Activated naive CD4-positive, alpha-beta T cell treated with anti-CD3 and anti-CD28 coated beads, Interleukin-2, amount 50 U/mL, for 24 hours (primary cell): Measurements from ENCODE around the gene SRC.
A peak's percentile ranks its signal among the peaks of the same experiment; 100 is the strongest.
"Not testable (repeated sequence)": the region's sequence is repeated elsewhere in the genome, so short reads cannot be mapped to it uniquely, and the experiment has no call there.

Experiments used
- H3K27ac Mint-ChIP-seq: one replicate; pipeline ENCODE4 v1.8.0; 2021; ENCODE audit warnings: mild to moderate bottlenecking, mixed read lengths
- H3K27me3 Mint-ChIP-seq: one replicate; pipeline ENCODE4 v1.8.0; 2021; ENCODE audit warnings: mixed read lengths
- H3K36me3 Mint-ChIP-seq: one replicate; pipeline ENCODE4 v1.8.0; 2021; ENCODE audit warnings: mixed read lengths
- H3K4me1 Mint-ChIP-seq: one replicate; pipeline ENCODE4 v1.8.0; 2021; ENCODE audit warnings: mixed read lengths
- H3K4me3 Mint-ChIP-seq: one replicate; pipeline ENCODE4 v1.8.0; 2021; ENCODE audit warnings: mild to moderate bottlenecking, mixed read lengths
- H3K9me3 Mint-ChIP-seq: one replicate; pipeline ENCODE4 v1.8.0; 2021; ENCODE audit warnings: mixed read lengths

Gene SRC

DNA sequence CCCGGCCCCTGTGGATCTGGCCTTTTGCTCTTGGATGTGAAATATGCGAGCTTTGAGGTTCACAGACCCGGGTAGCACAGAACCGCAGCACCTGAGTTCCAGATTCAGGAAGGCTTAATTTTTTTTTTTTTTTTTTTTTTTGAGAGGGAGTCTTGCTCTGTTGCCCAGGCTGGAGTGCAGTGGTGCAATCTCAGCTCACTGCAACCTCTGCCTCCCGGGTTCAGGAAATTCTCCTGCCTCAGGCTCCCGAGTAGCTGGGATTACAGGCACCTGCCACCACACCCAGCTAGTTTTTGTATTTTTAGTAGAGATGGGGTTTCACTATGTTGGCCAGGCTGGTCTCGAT is 6.2 kb upstream of the SRC start:
- not testable (repeated sequence) for H3K36me3 Mint-ChIP-seq, H3K4me3 Mint-ChIP-seq, H3K27me3 Mint-ChIP-seq, H3K27ac Mint-ChIP-seq, H3K9me3 Mint-ChIP-seq
- H3K4me1 Mint-ChIP-seq, result peaks cover 23% of the 10 kb centered on the region

DNA sequence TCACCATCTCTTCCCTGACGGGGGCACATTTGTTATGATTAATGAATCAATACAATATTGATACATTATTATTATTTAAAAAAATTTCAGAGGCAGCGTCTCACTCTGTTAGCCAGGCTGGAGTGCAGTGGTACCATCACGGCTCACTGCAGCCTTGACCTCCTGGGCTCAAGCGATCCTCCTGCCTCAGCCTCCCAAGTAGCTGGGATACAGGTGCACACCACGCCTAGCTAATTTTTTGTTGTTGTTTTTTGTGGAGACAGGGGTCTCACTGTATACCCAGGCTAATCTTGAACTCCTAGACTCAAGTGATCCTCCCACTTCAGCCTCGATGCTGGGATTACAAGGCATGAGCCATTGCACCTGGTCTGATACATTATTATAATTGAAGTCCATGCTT is 4.9 kb upstream of the SRC start:
- Mint-ChIP-seq H3K4me1 (peaks cover 26% of the 10 kb centered on the region), H3K36me3 (no peaks in the 10 kb centered on the region), H3K4me3 (no peak overlapping the region), H3K27me3 (no peaks in the 10 kb centered on the region), H3K9me3 (no peaks in the 10 kb centered on the region), H3K27ac (no peak overlapping the region)

DNA sequence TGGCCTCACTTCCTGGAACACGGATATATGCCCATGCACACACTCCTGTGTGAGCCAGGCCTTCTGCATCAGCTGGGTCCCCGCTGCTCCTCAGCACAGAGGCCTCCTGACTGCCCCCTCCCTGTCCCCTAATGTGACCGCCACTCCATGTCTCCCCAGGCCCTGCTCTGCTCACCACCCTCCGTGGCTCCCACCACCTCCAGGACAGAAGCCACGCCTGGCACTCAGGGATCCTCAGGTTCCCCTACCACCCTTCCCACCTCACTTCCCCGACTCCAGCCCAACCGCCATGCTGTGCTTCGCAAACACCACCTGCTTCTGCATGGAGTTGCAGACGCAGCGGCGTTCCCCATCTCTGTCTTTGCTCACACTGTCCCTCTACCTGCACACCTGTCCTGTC is 4.3 kb upstream of the SRC start:
- no peak overlapping the region for H3K4me3 Mint-ChIP-seq
- no peaks in the 10 kb centered on the region for H3K9me3 Mint-ChIP-seq
- no peaks in the 10 kb centered on the region for H3K27me3 Mint-ChIP-seq
- peaks cover 22% of the 10 kb centered on the region for H3K4me1 Mint-ChIP-seq
- H3K27ac Mint-ChIP-seq, result peak overlapping the region; percentile 52
- H3K36me3 Mint-ChIP-seq, result no peaks in the 10 kb centered on the region

DNA sequence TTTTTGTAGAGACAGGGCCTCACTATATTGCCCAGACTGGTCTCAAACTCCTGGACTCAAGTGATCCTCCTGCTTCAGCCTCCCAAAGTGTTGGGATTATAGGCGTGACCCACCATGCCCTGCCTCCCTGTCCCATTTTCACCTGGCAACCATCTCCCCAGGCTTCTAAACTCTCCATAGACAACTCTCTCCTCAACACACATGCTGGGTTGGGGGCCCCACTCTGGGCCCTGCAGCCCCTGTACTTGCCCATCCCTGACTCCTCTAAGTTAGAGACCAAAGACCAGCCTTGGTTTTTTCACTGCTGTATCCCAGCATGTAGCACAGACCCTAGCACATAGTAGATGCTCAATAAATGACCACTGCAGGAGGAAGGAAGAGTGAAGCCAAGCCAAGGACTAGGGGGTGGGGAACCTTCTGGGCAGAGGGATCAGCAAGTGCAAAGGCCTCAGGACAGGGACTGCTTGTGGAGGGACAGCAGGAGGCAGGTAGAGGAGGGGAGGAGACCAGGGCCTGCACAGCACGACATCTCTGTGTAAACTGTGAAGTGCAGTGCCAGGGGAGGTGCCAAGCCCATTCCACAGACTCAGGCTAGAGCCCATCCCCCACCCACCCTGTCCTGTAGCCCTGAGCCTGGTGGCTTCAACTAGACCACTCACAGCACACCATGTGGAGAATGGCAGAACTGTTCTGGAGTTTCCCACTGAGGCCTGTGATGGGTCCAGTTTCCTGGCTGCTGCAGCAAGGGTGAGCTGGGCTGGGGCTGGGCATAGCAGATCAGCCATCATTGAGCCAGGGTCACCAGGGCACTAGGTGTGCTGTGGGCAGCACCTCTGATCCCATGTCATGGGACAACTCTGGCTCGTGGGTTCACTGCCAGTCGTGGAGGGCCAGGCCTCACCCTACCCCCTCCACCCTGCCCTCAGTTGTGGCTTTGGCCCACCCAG is 3.4 kb upstream of the SRC start:
- Mint-ChIP-seq H3K27ac (no peak overlapping the region), H3K36me3 (no peaks in the 10 kb centered on the region), H3K27me3 (no peaks in the 10 kb centered on the region), H3K4me1 (peaks cover 14% of the 10 kb centered on the region), H3K9me3 (no peaks in the 10 kb centered on the region), H3K4me3 (no peak overlapping the region)

DNA sequence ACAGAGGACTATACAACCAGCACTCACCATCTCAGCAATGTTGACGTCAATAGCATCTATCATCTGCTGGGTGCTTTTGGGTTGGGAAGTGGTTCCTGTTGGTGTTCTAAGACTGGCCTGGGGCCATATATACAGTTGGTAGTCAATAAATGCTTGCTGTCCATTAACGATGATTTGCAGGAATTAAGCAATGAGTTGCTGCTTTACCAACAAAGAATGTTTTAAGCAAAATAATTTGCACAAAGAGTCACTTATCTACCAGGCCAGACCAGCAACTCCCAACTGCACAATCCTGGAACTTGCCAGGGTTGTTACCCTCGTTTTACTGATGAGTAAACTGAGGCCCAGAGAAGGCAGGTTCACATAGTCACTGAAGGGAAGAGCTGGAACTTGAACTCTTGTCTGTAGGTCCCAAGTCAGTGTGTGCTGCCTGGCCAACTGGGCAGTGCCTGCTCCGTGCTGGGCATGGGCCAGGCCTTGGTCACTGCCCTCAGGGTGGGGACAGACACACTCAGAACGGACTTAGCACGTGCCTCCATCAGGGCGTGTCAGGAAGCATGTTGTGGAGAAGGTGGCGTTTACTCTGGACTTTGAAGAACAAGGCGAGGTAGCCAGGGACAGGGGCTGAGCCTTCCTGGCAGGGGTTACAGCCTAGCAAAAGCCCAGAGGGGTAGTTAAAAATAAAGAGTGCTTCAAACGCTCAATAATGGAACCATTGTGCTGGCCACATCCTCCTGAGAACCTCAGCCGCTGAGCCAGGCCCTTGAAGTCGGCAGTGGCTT is 2.5 kb upstream of the SRC start:
- Mint-ChIP-seq H3K27ac (no peak overlapping the region), H3K27me3 (no peaks in the 10 kb centered on the region), H3K36me3 (no peaks in the 10 kb centered on the region)

DNA sequence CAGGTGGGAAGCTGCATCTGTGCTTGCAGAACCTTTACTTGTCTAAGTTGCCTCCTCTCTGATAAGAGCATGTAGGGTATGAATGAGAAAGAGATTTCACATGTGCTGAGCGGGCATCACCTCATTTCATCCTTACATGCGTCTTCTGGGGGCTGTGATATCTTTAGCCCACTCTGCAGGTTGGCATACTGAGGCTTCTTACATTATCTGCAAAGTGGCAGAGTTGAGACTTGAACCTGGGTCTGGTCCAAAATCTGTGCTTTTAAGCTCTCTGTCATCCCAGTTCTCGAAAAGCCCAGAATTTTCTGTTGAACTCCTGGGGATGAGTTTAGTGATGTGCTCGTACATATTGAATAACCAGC is 2.0 kb upstream of the SRC start:
- no peaks in the 10 kb centered on the region for H3K27me3 Mint-ChIP-seq
- no peak overlapping the region for H3K27ac Mint-ChIP-seq
- no peak overlapping the region for H3K4me3 Mint-ChIP-seq
- H3K4me1 Mint-ChIP-seq, result peaks cover 20% of the 10 kb centered on the region
- no peaks in the 10 kb centered on the region for H3K36me3 Mint-ChIP-seq
- no peaks in the 10 kb centered on the region for H3K9me3 Mint-ChIP-seq

More for the DNA sequence above, 2.5 kb upstream of the SRC start:
- Mint-ChIP-seq H3K9me3 (no peaks in the 10 kb centered on the region), H3K4me1 (peaks cover 20% of the 10 kb centered on the region), H3K4me3 (no peak overlapping the region)

DNA sequence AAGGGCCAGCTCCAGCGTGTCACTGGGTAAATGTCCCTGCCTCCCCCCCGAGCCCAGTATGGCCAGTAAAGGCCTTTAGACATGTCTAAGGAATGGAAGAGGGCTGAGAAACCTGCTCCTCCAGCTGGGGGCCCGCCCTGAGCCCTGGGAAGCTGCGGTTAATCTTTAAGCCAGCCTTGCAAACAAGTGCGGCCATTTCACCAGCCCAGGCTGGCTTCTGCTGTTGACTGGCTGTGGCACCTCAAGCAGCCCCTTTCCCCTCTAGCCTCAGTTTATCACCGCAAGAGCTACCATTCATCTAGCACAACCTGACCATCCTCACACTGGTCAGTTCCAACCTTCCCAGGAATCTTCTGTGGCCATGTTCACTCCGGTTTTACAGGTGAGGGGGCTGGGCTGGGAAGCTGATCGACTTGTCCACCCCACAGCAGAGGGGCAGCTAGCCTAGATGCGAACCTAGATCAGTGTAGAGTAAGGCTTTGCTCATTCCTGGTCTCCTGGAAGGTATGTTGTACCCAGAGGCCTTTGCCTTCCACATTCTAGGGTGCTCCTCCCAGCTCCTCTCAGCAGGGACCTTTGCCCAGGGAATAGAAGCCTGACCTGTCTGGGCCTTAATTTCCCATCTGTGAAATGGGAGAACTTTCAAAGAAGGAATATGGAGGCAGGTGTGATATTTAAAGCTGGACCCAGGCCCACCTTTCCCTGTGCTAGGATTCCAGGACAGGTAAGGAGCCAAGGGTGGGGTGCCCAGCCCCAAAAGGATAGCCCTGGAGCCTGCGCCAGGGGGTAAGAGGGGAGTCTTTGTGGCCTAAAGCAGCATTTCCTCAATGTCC is 1.2 kb upstream of the SRC start:
- Mint-ChIP-seq H3K9me3 (no peaks in the 10 kb centered on the region), H3K36me3 (no peaks in the 10 kb centered on the region), H3K27me3 (no peaks in the 10 kb centered on the region), H3K27ac (no peak overlapping the region), H3K4me3 (peak overlapping the region; percentile 85), H3K4me1 (peaks cover 20% of the 10 kb centered on the region)

DNA sequence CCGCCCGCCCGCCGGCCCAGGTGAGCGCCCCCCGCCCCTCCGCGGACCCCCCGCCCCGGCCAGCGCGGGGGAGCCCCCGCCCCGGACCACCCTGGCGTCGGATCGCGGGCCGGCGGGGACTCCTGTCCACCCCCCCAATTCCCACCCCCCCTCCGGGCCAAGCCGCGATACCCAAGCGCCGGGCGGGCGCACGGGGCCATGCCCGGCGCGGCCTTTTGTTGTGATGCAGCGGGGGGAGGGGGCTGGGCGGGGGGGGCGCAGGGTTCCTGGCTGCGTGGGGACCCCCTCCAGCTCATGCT is 245 bp downstream of the SRC start:
- peaks cover 20% of the 10 kb centered on the region for H3K4me1 Mint-ChIP-seq
- no peaks in the 10 kb centered on the region for H3K36me3 Mint-ChIP-seq
- H3K9me3 Mint-ChIP-seq, result no peaks in the 10 kb centered on the region
- H3K27me3 Mint-ChIP-seq, result no peaks in the 10 kb centered on the region
- H3K4me3 Mint-ChIP-seq, result peak overlapping the region; percentile 47
- no peak overlapping the region for H3K27ac Mint-ChIP-seq

DNA sequence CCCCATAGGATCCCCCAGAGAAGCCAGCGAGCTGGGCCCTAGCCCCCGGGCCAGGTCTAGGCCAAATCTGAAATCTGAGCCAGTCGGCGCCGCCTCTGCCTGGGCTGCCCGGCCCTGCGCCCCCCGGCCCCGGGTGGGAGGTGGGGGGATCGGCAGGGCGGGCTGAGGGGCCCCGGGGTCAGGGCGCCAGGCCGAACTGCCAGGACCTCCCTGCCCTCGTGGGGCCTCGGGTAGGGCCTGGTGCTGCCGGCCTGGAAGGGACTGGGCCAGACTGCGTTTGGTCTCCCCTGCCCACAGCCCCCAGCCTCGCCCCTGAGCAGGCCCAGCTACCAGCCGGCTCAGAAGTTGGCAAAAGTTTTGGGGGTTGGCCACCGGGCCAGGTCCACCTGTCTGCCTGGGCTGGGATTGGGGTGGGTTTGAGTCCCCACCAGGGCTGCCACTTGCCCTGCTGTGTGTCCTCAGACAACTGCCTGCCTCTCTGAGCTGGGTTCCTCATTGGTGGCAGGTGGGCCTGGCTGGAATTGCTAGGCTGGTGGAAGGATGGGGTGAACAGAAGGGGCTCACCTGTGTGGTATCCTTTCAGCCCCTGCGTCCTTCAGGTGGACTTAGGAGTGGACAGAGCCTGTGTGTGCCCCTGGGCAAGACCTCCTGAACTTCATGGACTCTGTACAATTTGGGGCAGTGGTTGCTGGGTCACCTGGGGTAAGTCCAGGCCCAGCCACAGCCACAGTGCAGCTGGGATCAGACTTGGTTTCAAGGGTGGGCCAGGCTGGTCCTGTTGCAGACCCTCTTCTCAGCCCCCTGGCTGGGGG is 801 bp downstream of the SRC start:
- no peak overlapping the region for H3K27ac Mint-ChIP-seq

DNA sequence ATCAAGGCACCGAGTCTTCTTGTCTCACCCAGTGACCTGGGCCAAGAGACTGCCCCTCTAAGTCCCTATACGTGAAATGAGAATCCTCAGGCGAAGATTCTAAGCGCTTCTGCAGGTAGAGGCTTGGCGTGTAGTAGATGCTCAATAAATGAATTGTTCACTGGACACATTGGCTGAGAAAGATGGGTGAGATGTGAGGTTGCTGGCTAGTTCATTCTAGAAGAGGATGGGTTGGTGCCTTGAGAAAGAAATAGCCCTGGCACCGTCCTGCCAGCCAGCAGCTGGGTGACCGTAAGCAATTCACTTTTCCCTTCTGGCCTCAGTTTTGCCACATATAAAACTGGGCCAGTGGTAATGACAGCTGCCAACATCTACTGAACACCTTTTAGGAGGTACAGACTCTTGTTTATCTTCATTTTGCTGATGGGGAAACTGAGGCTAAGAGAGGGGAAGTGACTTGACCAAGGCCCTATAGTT is 1.4 kb downstream of the SRC start:
- Mint-ChIP-seq H3K27ac (no peak overlapping the region), H3K4me3 (peak overlapping the region; percentile 55), H3K36me3 (no peaks in the 10 kb centered on the region), H3K27me3 (no peaks in the 10 kb centered on the region), H3K9me3 (no peaks in the 10 kb centered on the region), H3K4me1 (peaks cover 20% of the 10 kb centered on the region)

More for the DNA sequence above, 801 bp downstream of the SRC start:
- Mint-ChIP-seq H3K36me3 (no peaks in the 10 kb centered on the region), H3K4me1 (peaks cover 20% of the 10 kb centered on the region), H3K9me3 (no peaks in the 10 kb centered on the region), H3K4me3 (peak overlapping the region; percentile 55), H3K27me3 (no peaks in the 10 kb centered on the region)

DNA sequence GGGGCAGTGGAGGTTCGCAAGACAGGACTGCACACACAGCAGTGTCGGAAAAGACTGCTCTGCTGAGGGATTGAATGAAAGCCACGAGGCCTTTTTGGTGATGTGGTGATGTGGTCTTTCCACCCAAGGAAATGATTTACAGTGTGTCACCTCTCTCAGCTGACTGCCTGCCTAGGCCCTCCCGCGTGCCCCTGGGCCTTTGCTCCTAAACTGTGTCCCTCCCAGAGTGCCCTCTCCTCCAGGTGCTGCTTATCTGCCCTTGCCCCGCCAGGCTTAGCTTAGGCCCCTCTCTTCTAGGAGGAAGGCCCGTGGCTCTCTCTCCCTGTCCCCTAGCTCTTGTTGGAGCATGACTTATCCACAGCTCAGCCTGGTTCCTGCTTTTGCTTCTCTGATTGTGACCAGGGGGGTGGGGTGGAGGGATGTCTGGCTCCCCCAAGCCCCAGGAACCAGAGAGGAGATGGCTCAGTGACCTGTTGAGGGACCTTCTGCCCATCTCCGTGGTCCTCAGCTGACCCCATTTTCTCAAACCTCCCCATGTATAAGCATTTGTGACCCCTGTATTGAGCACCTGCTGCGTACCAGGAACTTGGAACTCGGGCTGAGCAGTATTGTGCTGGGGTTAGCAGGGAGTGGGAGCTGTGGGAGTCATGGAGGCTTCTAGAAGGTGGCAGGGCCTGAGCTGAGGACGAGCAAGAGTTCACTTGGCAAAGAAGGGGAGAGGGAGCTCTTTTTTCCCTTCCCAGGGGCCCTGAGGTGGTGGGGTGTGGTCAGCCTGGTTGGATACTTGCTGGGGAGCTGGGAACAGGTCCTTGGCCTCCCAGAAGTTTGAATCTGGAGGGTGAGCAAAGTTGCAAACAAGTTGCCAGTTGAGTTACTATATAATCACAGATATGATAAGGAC is 2.2 kb downstream of the SRC start:
- Mint-ChIP-seq H3K9me3 (no peaks in the 10 kb centered on the region), H3K27me3 (no peaks in the 10 kb centered on the region), H3K4me1 (peaks cover 20% of the 10 kb centered on the region), H3K36me3 (no peaks in the 10 kb centered on the region), H3K4me3 (no peak overlapping the region), H3K27ac (no peak overlapping the region)

DNA sequence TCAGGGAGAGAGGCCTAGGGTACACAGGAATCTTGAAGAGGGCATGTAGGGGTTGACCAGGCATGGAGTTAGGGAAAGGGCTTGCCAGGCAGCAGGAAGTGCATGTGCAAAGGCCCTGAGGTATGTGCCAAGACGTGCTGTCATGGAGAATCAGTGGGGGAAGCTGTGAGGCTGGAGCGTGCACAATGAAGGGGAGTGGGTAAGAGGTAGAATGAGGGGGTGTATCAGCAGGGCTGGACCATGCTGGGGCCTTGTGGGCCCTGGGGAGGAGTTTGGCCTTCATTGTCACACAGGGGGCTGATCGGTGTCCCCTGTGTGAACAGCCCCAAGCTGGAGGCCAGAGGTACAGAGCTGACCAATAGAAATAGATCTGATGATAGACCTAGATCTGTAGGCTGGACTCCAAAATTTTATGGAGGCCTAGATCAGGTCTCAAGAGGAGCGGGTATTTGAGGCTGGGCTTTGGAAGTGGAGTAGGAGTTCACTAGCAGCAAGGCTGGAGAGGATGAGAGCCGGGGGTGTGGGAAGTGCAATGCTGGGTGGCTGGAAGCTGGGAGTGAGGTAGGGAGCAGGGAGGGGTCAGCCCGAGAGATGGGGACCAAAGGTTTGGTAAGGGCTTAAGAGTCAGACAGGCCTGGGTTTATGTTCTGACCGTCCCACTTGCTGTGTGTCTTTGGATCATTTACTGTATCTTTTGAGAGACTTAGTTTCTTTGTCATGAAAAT is 3.0 kb downstream of the SRC start:
- Mint-ChIP-seq H3K27ac (no peak overlapping the region), H3K4me3 (no peak overlapping the region), H3K27me3 (no peaks in the 10 kb centered on the region), H3K4me1 (peaks cover 17% of the 10 kb centered on the region), H3K36me3 (no peaks in the 10 kb centered on the region), H3K9me3 (no peaks in the 10 kb centered on the region)

DNA sequence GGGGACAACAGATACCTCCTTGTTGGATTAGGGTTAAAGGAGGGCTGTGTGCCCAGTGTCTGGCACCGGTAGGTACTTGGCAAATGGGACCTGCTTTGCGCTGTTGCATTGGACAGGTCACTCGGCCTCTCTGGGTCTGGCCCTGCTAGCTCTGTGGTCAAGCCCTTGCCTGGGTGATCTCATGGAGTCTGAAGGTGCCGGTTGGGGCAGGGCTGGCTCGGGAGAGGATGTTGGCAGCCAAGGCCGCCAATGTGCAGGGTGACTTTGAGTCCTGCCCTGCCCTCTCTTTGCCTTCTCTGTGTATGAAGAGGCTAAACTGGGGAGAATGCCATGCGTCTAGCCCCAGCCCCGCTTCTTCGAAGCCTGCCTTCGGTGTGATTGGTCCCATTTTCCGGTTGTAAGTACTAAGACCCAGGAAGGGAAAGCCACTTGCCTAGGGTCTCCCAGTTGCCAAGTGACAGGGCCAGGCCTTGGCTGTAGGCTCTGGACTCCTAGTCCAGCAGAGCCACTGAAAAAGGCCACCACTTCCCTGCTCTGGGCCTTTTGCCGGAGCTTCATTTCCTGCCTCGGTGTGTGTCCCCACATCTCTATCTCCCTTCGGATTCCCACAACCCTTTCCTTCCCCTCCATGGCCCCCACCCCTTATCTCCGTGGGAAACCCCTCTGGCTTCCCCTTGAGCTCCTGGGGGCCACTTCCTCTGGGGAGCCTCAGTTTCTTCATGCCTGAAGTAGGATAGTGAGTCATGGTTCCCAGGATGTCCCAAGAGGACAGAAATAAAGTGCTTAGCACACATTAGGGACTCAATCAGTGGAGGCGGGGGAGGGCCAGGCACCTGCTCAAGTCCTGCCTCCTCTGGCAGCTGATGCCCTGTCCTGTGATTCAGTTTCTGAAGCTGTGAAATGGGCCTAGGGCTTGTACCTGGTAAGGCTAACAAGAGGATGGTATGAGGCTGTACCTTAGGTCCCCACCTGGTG is 3.9 kb downstream of the SRC start:
- no peaks in the 10 kb centered on the region for H3K36me3 Mint-ChIP-seq
- no peak overlapping the region for H3K27ac Mint-ChIP-seq
- no peak overlapping the region for H3K4me3 Mint-ChIP-seq
- no peaks in the 10 kb centered on the region for H3K27me3 Mint-ChIP-seq
- no peaks in the 10 kb centered on the region for H3K9me3 Mint-ChIP-seq
- H3K4me1 Mint-ChIP-seq, result peaks cover 15% of the 10 kb centered on the region
